Measurements from ENCODE around the gene NAPA. TPM values are rescaled to one million over a fixed set of nuclear protein-coding genes. Genes with fewer than 3 reads are reported as not detected.

Gene NAPA
- total and polyA plus RNA-seq, 2 of the 13 experiments (the other 11 are each of a cell fraction or from before 2014, with no cell fraction given): 32.6 to 65.9 TPM

DNA sequence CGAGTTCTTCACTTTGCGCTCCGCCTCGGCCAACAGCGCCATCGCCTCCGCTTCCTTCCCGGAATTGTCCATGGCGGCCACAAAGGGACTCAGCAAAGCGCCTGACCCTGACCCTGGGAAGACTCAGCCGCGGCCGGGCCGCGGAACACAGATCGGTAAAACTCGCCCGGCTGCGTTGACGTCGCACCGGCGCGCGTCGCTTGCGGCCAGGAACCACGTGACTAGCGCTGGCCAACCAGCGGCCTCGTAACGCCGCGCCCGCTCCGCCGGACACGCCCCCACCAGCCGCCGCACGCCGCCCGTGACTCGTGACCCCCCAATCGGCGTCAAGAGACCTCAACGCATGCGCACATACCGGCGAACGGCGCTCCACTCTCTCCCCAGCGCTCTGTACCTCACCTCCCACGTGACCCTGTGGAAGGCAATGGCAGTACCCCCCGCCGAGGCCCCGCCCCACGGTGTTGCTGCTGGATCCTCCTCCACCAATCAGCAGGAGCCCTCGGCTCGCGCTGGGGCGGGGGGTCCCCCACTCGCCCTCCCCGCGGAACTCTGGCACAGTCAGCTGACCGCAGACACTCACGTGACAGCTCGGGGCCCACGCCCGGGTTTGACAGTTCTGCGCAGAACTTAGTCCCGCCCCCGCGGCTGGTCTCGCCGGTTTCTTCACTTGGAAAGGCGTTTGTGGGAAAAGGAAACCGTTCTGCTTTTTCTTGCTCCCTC is at the start of gene NAPA (continued):
- TF ChIP-seq, protein P1, sequence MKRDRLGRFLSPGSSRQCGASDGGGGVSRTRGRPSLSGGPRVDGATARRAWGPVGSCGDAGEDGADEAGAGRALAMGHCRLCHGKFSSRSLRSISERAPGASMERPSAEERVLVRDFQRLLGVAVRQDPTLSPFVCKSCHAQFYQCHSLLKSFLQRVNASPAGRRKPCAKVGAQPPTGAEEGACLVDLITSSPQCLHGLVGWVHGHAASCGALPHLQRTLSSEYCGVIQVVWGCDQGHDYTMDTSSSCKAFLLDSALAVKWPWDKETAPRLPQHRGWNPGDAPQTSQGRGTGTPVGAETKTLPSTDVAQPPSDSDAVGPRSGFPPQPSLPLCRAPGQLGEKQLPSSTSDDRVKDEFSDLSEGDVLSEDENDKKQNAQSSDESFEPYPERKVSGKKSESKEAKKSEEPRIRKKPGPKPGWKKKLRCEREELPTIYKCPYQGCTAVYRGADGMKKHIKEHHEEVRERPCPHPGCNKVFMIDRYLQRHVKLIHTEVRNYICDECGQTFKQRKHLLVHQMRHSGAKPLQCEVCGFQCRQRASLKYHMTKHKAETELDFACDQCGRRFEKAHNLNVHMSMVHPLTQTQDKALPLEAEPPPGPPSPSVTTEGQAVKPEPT (CRISPR knock-in tag; IDR thresholded peaks at IDR 0.05; ENCODE audit: low read depth): no peak
- no peak for TF ChIP-seq KLF6 (CRISPR knock-in tag; IDR thresholded peaks at IDR 0.05)
- no peak for TF ChIP-seq NR2F2 (IDR thresholded peaks at IDR 0.05; ENCODE audit: borderline replicate concordance, low read depth)
- no peak for TF ChIP-seq AKAP8 (CRISPR knock-in tag; IDR thresholded peaks at IDR 0.05)
- no peak for TF ChIP-seq ZNF235 (CRISPR knock-in tag; IDR thresholded peaks at IDR 0.05; ENCODE audit: borderline replicate concordance)
- TF ChIP-seq ZNF550 (CRISPR knock-in tag; IDR thresholded peaks at IDR 0.05; ENCODE audit: borderline replicate concordance): no peak
- TF ChIP-seq DNMT1 (CRISPR knock-in tag; IDR thresholded peaks at IDR 0.05): no peak
- peak; percentile 53 for TF ChIP-seq SALL1 (CRISPR knock-in tag; IDR thresholded peaks at IDR 0.05)
- no peak for TF ChIP-seq HNF4G (IDR thresholded peaks at IDR 0.05; ENCODE audit: borderline replicate concordance, low read depth, low read length)
- TF ChIP-seq HNF4G (CRISPR knock-in tag; IDR thresholded peaks at IDR 0.05; ENCODE audit: borderline replicate concordance, low read depth): no peak
- no peak for TF ChIP-seq ZNF3 (CRISPR knock-in tag; IDR thresholded peaks at IDR 0.05)
- TF ChIP-seq, protein P2, sequence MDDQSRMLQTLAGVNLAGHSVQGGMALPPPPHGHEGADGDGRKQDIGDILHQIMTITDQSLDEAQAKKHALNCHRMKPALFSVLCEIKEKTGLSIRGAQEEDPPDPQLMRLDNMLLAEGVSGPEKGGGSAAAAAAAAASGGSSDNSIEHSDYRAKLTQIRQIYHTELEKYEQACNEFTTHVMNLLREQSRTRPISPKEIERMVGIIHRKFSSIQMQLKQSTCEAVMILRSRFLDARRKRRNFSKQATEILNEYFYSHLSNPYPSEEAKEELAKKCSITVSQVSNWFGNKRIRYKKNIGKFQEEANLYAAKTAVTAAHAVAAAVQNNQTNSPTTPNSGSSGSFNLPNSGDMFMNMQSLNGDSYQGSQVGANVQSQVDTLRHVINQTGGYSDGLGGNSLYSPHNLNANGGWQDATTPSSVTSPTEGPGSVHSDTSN (CRISPR knock-in tag; IDR thresholded peaks at IDR 0.05; ENCODE audit: borderline replicate concordance): no peak
- TF ChIP-seq, protein P3, sequence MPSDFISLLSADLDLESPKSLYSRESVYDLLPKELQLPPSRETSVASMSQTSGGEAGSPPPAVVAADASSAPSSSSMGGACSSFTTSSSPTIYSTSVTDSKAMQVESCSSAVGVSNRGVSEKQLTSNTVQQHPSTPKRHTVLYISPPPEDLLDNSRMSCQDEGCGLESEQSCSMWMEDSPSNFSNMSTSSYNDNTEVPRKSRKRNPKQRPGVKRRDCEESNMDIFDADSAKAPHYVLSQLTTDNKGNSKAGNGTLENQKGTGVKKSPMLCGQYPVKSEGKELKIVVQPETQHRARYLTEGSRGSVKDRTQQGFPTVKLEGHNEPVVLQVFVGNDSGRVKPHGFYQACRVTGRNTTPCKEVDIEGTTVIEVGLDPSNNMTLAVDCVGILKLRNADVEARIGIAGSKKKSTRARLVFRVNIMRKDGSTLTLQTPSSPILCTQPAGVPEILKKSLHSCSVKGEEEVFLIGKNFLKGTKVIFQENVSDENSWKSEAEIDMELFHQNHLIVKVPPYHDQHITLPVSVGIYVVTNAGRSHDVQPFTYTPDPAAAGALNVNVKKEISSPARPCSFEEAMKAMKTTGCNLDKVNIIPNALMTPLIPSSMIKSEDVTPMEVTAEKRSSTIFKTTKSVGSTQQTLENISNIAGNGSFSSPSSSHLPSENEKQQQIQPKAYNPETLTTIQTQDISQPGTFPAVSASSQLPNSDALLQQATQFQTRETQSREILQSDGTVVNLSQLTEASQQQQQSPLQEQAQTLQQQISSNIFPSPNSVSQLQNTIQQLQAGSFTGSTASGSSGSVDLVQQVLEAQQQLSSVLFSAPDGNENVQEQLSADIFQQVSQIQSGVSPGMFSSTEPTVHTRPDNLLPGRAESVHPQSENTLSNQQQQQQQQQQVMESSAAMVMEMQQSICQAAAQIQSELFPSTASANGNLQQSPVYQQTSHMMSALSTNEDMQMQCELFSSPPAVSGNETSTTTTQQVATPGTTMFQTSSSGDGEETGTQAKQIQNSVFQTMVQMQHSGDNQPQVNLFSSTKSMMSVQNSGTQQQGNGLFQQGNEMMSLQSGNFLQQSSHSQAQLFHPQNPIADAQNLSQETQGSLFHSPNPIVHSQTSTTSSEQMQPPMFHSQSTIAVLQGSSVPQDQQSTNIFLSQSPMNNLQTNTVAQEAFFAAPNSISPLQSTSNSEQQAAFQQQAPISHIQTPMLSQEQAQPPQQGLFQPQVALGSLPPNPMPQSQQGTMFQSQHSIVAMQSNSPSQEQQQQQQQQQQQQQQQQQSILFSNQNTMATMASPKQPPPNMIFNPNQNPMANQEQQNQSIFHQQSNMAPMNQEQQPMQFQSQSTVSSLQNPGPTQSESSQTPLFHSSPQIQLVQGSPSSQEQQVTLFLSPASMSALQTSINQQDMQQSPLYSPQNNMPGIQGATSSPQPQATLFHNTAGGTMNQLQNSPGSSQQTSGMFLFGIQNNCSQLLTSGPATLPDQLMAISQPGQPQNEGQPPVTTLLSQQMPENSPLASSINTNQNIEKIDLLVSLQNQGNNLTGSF (CRISPR knock-in tag; IDR thresholded peaks at IDR 0.05): no peak
- TF ChIP-seq, protein P4, sequence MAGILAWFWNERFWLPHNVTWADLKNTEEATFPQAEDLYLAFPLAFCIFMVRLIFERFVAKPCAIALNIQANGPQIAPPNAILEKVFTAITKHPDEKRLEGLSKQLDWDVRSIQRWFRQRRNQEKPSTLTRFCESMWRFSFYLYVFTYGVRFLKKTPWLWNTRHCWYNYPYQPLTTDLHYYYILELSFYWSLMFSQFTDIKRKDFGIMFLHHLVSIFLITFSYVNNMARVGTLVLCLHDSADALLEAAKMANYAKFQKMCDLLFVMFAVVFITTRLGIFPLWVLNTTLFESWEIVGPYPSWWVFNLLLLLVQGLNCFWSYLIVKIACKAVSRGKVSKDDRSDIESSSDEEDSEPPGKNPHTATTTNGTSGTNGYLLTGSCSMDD (CRISPR knock-in tag; IDR thresholded peaks at IDR 0.05): no peak
- TF ChIP-seq, protein P5, sequence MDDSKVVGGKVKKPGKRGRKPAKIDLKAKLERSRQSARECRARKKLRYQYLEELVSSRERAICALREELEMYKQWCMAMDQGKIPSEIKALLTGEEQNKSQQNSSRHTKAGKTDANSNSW (CRISPR knock-in tag; IDR thresholded peaks at IDR 0.05; ENCODE audit: borderline replicate concordance): no peak; the same call in 1 of the 2 replicates
- TF ChIP-seq KLF13 (CRISPR knock-in tag; IDR thresholded peaks at IDR 0.05): no peak
- no peak for TF ChIP-seq ZNF101 (CRISPR knock-in tag; IDR thresholded peaks at IDR 0.05; ENCODE audit: borderline replicate concordance, low read depth)
- TF ChIP-seq CHCHD3 (CRISPR knock-in tag; IDR thresholded peaks at IDR 0.05): no peak
- TF ChIP-seq, protein P6, sequence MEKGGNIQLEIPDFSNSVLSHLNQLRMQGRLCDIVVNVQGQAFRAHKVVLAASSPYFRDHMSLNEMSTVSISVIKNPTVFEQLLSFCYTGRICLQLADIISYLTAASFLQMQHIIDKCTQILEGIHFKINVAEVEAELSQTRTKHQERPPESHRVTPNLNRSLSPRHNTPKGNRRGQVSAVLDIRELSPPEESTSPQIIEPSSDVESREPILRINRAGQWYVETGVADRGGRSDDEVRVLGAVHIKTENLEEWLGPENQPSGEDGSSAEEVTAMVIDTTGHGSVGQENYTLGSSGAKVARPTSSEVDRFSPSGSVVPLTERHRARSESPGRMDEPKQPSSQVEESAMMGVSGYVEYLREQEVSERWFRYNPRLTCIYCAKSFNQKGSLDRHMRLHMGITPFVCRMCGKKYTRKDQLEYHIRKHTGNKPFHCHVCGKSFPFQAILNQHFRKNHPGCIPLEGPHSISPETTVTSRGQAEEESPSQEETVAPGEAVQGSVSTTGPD (CRISPR knock-in tag; IDR thresholded peaks at IDR 0.05): no peak
